CD4-positive, alpha-beta T cell (primary cell): Measurements from ENCODE around the gene CHST3. TPM values are rescaled to one million over a fixed set of nuclear protein-coding genes. Genes with fewer than 3 reads are reported as not detected.

Experiments used
- ATAC-seq: fragments of 200-7000 bp; cut with Tn5 transposase; one replicate; pipeline ENCODE4 v1.10.0; 2022; ENCODE audit warnings: mild to moderate bottlenecking; ENCODE audit not compliant: poor library complexity
- CTCF ChIA-PET: fragments of 350-600 bp; sonication (Branson Sonifier 250); formaldehyde crosslinking; loops from one replicate; lab custom pipeline; 2021; ENCODE audit warnings: antibody characterized with exemption, inconsistent platforms; lab: Charles Lee
- POLR2A ChIA-PET: fragments of 350-600 bp; sonication (Branson Sonifier 250); formaldehyde crosslinking; loops from one replicate; lab custom pipeline; 2021; ENCODE audit warnings: antibody characterized with exemption, inconsistent platforms; lab: Charles Lee
- DNase-seq, 14 experiments: peaks; one replicate each; pipeline ENCODE4 v3.0.0-alpha.2; 2013 to 2020; ENCODE audit warnings: mixed read lengths in 2 of 14
- H3K27ac ChIP-seq, 2 donors: one replicate each; pipeline versions ENCODE4 v1.5.1 to v1.7.0; 2013; ENCODE audit warnings: low read length in 2 of 2, low read depth in 1 of 2, mild to moderate bottlenecking in 1 of 2
- H3K27me3 ChIP-seq, 2 experiments: 1 replicate in 1 of 2; 2 replicates in 1 of 2; pipeline versions ENCODE4 v1.6.1 to v1.7.0; 2013; ENCODE audit warnings: low read length in 2 of 2, control low read depth in 1 of 2, mild to moderate bottlenecking in 1 of 2, moderate library complexity in 1 of 2; ENCODE audit not compliant: insufficient read depth in 2 of 2, control insufficient read depth in 1 of 2
- H3K36me3 ChIP-seq: one replicate; pipeline ENCODE4 v1.6.1; 2013; ENCODE audit warnings: low read length, control low read depth; ENCODE audit not compliant: insufficient read depth
- H3K4me1 ChIP-seq: one replicate; pipeline ENCODE4 v1.6.1; 2013; ENCODE audit warnings: low read length, control low read depth; ENCODE audit not compliant: insufficient read depth
- H3K4me3 ChIP-seq: one replicate; pipeline ENCODE4 v1.5.1; 2013; ENCODE audit warnings: mild to moderate bottlenecking, low read length, moderate library complexity
- H3K9me3 ChIP-seq, 2 experiments: 1 replicate in 1 of 2; 2 replicates in 1 of 2; pipeline versions ENCODE4 v1.6.1 to v1.7.0; 2013; ENCODE audit warnings: low read length in 2 of 2, mild to moderate bottlenecking in 2 of 2, control low read depth in 1 of 2, moderate library complexity in 1 of 2; ENCODE audit not compliant: control insufficient read depth in 1 of 2, insufficient read depth in 1 of 2
- H3K27ac Mint-ChIP-seq: one replicate; pipeline ENCODE4 v1.8.0; 2020; ENCODE audit warnings: mixed read lengths
- H3K27me3 Mint-ChIP-seq: one replicate; pipeline ENCODE4 v1.8.0; 2021; ENCODE audit warnings: mixed read lengths
- H3K36me3 Mint-ChIP-seq: one replicate; pipeline ENCODE4 v1.8.0; 2021; ENCODE audit warnings: low read depth, mixed read lengths
- H3K4me1 Mint-ChIP-seq: one replicate; pipeline ENCODE4 v1.8.0; 2021; ENCODE audit warnings: low read depth, mixed read lengths
- H3K4me3 Mint-ChIP-seq: one replicate; pipeline ENCODE4 v1.8.0; 2020; ENCODE audit warnings: mild to moderate bottlenecking, mixed read lengths
- H3K9me3 Mint-ChIP-seq: one replicate; pipeline ENCODE4 v1.8.0; 2020; ENCODE audit warnings: mixed read lengths
- intact Hi-C, 2 experiments: fragments of 100-400 bp; cut with DNase I in 1 of 2; cut with micrococcal nuclease in 1 of 2; formaldehyde crosslinking; loops; one replicate each; pipeline versions ENCODE4 v1.15.1 to v1.9.0; 2023 to 2025; cut with DNase I, micrococcal nuclease
- total RNA-seq, 174 experiments: library from RNA in 2 of 174; stranded (reverse) in 2 of 174; gene quantifications; one replicate each; pipeline ENCODE4 v1.2.3 and lab custom pipeline; 2021 to 2026
- TF ChIP-seq, protein P1 (sequence below): fragments of 200-600 bp; IDR thresholded peaks from one replicate; pipeline ENCODE4 v1.8.0; 2022; ENCODE audit warnings: antibody characterized with exemption, mild to moderate bottlenecking

Gene CHST3
- total RNA-seq, 2 experiments from 2014 or later: not detected

DNA sequence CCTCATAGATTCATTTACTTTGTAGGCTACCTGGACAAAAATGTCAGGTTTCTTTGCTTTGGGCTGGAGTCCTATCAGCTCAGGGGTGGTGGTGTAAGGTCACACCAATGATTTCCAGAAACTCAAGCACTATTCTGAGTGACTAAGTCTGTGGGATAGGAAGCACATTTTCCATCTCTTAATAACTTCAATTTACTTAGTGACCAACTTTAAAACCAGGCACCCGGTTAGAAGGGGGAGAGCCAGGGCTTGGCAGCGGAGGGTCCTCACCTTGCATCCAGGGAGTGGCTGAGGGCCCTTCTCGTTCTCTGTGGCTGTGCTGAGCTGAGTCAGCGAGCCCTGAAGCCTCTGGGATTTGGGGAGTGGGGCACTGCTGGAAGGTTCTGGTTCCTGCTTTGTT is 6.7 kb downstream of the CHST3 start:
- Mint-ChIP-seq H3K4me3 (no peak overlapping the region), H3K27ac (no peak overlapping the region), H3K4me1 (no peaks in the 10 kb centered on the region), H3K27me3 (peaks cover 23% of the 10 kb centered on the region), H3K36me3 (no peaks in the 10 kb centered on the region), H3K9me3 (no peaks in the 10 kb centered on the region)
- Histone ChIP-seq H3K27ac (no peak overlapping the region), H3K27me3 (peaks cover 5 to 8% of the 10 kb centered on the region in 2 experiments), H3K9me3 (no peaks in the 10 kb centered on the region), H3K36me3 (no peaks in the 10 kb centered on the region), H3K4me3 (no peak overlapping the region), H3K4me1 (no peaks in the 10 kb centered on the region)
- CTCF ChIA-PET: no interaction called here
- intact Hi-C loops: no loop called here
- ATAC-seq (no peak), DNase-seq (no peak)
- TF ChIP-seq, protein P1, sequence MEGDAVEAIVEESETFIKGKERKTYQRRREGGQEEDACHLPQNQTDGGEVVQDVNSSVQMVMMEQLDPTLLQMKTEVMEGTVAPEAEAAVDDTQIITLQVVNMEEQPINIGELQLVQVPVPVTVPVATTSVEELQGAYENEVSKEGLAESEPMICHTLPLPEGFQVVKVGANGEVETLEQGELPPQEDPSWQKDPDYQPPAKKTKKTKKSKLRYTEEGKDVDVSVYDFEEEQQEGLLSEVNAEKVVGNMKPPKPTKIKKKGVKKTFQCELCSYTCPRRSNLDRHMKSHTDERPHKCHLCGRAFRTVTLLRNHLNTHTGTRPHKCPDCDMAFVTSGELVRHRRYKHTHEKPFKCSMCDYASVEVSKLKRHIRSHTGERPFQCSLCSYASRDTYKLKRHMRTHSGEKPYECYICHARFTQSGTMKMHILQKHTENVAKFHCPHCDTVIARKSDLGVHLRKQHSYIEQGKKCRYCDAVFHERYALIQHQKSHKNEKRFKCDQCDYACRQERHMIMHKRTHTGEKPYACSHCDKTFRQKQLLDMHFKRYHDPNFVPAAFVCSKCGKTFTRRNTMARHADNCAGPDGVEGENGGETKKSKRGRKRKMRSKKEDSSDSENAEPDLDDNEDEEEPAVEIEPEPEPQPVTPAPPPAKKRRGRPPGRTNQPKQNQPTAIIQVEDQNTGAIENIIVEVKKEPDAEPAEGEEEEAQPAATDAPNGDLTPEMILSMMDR: no peak
- POLR2A ChIA-PET: no interaction called here

DNA sequence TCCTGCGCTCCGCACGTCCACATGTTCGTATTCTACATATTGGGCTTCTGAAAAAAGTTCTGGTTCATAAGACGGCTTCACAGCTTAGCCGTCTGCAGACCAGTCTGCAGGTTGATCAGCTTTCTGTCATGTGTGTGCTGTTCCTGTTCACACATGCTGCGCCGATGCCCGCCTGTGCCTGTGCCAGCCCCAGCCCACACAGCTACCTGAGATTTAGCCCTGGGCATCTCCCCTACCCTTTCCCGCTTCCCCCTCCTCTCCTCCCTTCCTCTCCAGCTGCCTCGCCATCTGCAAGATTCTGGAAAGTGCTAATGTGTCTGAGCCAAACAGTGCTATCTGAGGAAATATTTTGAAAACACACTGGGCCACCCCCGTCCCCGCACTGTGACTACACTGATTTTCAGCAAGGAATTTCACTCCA is 7.1 kb downstream of the CHST3 start:
- Mint-ChIP-seq H3K4me3 (no peak overlapping the region), H3K4me1 (no peaks in the 10 kb centered on the region), H3K9me3 (no peaks in the 10 kb centered on the region), H3K27me3 (peaks cover 18% of the 10 kb centered on the region), H3K36me3 (no peaks in the 10 kb centered on the region), H3K27ac (no peak overlapping the region)
- ChIA-PET POLR2A (no interaction called here), CTCF (no interaction called here)
- Histone ChIP-seq H3K36me3 (no peaks in the 10 kb centered on the region), H3K27me3 (peaks cover under 1 to 3% of the 10 kb centered on the region in 2 experiments), H3K9me3 (no peaks in the 10 kb centered on the region), H3K4me3 (no peak overlapping the region), H3K4me1 (no peaks in the 10 kb centered on the region), H3K27ac (no peak overlapping the region)
- TF ChIP-seq, protein P1: no peak
- DNase-seq (no peak), ATAC-seq (no peak)
- intact Hi-C loops: no loop called here

DNA sequence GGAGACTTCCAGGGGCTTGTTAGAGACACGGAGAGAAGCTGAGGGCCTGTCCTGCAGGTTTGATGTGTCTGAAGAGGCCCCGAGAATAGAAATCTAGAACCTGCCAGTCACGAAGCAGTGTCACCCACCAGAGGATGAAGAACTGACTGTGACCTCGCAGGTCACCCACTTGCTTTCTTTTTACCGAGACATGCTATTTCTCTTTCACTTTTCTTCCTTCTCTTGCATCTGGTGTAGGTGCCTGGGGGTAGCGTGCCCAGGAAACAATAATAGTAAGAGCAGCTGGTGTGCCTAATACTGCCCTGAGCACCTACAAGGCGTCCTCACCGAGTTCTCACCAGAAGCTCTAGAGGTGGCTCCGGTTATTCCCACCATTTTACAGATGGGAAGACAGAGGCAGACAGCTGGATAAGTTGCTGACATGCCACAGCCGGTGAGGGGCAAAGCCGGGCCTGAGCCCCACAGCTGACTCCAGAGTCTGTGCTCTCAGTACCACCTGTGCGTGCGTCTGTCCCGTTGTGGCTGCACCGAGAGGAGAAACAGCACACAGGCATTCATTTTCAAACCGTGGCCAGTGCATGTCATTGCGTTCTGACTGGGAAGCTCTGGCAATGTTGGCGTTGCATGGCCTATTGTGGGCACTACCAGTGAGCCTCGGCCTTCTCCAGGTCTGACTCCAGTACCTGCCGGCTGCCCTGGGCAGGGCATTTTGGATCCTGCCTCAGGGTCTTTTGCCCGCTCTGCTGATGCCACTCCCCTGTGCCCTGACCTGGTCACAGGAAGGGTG is 7.8 kb downstream of the CHST3 start:
- H3K27me3 ChIP-seq: peaks cover 0 to 2% of the 10 kb centered on the region in 2 experiments
- no peaks in the 10 kb centered on the region for H3K4me1 ChIP-seq
- intact Hi-C loops: no loop called here
- H3K4me3 Mint-ChIP-seq: no peak overlapping the region
- ChIA-PET CTCF (no interaction called here), POLR2A (no interaction called here)
- no peak overlapping the region for H3K27ac ChIP-seq
- no peak overlapping the region for H3K27ac Mint-ChIP-seq
- DNase-seq (no peak), ATAC-seq (no peak)
- no peak overlapping the region for H3K4me3 ChIP-seq
- peaks cover 12% of the 10 kb centered on the region for H3K27me3 Mint-ChIP-seq
- TF ChIP-seq, protein P1: no peak
- no peaks in the 10 kb centered on the region for H3K9me3 Mint-ChIP-seq
- H3K36me3 Mint-ChIP-seq: no peaks in the 10 kb centered on the region
- H3K9me3 ChIP-seq: no peaks in the 10 kb centered on the region
- no peaks in the 10 kb centered on the region for H3K4me1 Mint-ChIP-seq
- H3K36me3 ChIP-seq: no peaks in the 10 kb centered on the region
